Astrocyte (in vitro differentiated cells and primary cell): Measurements from ENCODE around the gene FRMD4A.

Experiments used
- CTCF ChIP-seq: IDR thresholded peaks from 2 replicates; pipeline ENCODE4 v1.5.1; 2011; ENCODE audit warnings: low read depth, mild to moderate bottlenecking, inconsistent platforms, low read length, moderate library complexity; ENCODE audit not compliant: insufficient read depth
- EZH2 ChIP-seq: IDR thresholded peaks from 2 replicates; pipeline ENCODE4 v1.6.1; 2012; ENCODE audit warnings: mild to moderate bottlenecking, low read length, inconsistent platforms; ENCODE audit not compliant: insufficient read depth

GRCh38 chr10:13712837-13713581 lies 617.7 kb downstream of the FRMD4A start:
- no peak for TF ChIP-seq CTCF
- TF ChIP-seq EZH2 = no peak
